Activated CD4-positive, alpha-beta T cell treated with anti-CD3 and anti-CD28 coated beads, Interleukin-2, amount 50 U/mL, for 16 hours (primary cell): ENCODE measurements around the gene IQSEC3.

ENCODE experiments used
- DNase-seq: peaks from one replicate; pipeline ENCODE4 v3.0.0-alpha.2; 2020

IQSEC3 gene

GRCh38 chr12:223841-224240 is 157.3 kb downstream of the IQSEC3 start:
- no peak for DNase-seq

GRCh38 chr12:224330-224729 is 157.8 kb downstream of the IQSEC3 start:
- no peak for DNase-seq

GRCh38 chr12:225012-225411 is 158.4 kb downstream of the IQSEC3 start:
- DNase-seq: no peak

GRCh38 chr12:226401-226800 is 159.8 kb downstream of the IQSEC3 start:
- no peak for DNase-seq

- DNase-seq: no peak
These were observed 160.8 kb downstream of the IQSEC3 start for GRCh38 chr12:227286-227915.
